ENCODE results near the gene SLC22A15.
"Not testable (repeated sequence)": the region's sequence is repeated elsewhere in the genome, so short reads cannot be mapped to it uniquely, and the experiment has no call there.

SLC22A15 gene

DNA sequence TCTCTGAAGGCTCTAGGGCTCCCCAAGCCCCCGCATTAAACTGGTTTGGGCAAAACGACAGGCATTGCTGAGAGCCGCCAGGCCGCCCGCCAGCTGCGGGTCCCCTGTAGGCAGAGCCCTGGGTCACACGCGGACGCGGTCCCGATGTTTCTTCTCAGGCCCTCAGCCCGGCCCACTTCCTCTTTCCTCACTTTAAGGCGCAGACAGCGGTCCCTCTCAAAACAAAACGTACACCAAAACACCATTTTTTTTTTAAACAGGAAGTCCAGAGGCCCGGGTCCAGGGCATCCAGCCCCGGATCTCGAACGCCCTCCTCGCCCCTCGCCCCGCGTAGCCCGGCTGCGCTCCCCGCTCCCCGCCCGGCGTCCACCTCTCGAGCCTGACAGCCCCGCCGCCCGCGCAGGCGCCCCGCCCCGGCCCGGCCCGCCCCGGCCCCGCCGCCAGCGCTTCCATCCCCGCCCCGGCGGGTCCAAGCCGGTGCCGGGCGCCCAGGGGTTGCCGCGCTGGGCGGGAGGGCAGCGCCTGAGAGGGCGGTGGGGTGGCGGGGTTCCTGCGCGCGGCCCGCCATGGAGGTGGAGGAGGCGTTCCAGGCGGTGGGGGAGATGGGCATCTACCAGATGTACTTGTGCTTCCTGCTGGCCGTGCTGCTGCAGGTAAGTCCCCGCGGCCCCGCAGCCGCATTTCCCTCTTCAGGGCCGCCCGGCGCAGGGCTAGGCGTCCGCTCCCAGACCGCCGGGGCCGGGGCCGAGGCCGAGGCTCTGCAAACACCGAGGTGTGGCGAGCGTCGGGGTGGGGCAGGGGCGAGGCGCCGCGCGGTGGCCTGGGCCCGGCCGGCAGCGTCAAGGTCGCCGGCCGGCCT is at the start of gene SLC22A15:
Gene SLC22A15 (plus strand): TSS at position 452 of the 859 bp plus-strand sequence. CDS start 115 bp downstream, at position 567.
- DNase-seq (ENCODE audit: low read depth) = peak; percentile 40

DNA sequence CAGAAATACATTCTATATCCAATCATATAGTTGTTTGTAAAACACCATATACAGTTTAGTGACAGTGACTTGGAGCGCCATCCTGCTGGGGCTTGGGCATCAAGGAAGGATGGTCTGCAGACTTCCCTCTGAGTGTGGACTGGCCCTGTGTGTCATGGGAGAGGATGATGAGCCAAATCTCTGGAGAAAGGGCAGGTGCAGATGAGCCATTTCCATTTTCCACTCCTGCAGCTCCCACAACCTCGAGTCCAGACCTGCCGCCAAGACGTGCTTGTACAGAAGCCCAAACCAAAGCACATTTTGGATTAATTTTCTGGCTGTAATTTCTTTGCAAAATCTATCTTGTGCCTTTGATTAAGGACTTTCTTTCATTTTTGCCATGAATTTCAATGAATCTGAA is 48.3 kb upstream of the SLC22A15 start:
- DNase-seq (ENCODE audit: low read depth) = no peak

DNA sequence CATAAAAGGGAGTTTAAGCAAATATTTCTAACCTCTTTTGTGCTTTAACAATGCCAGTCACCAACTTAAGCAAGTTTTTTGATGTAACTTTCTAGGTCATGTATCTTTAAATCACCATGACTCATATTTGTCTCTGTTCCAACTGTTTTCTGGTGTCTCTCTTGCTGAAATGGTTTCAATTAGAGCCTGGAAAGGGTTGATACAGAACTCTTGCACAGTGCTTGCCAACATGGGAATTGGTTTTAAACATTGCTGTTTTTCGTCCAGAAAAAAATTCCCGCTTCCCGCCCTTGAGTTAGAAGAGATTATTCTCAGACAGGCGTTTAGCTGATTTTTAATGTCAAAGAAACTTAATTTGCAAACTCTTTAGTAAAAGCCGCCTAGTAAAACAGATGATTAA is 46.4 kb upstream of the SLC22A15 start:
- DNase-seq (ENCODE audit: low read depth) = peak; percentile 73

DNA sequence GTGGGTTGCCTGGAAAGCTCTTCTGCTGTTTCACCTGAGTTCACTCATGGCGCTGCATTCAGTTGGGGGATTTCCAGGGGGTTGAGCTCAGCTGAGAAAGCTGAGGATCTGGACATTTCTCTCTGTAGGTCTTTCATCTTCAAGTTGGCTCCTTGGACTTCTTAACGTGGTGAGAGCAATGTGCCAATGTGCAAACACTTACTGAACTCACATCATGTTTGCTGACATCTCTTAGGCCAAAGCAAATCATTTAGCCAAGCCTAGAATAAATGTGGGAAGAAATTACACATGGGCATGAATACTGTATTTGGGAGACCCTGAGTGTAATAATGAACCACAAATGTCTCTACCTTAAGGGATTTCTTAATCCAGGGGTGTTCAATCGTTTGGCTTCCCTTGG is 42.7 kb upstream of the SLC22A15 start:
- DNase-seq (ENCODE audit: low read depth) = no peak

DNA sequence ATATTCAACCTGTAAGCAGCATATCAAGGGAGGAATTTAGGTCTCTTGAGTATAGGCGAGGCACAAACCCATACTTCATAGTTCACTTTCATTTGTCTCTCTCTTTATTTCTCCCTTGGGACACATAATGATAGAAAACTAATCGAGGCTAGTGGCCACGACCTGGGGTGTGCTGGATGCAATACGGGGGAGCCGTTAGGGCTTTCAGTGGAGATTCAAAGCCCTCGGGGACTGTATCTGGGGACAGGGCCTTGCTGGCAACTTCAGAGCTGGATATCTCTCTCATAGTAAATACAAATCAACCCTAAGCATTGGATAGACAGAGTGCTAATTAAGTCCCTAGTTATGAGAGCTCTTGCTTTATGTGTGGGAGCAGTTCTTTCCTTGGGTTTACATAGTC is 36.9 kb upstream of the SLC22A15 start:
- DNase-seq (ENCODE audit: low read depth) = no peak

DNA sequence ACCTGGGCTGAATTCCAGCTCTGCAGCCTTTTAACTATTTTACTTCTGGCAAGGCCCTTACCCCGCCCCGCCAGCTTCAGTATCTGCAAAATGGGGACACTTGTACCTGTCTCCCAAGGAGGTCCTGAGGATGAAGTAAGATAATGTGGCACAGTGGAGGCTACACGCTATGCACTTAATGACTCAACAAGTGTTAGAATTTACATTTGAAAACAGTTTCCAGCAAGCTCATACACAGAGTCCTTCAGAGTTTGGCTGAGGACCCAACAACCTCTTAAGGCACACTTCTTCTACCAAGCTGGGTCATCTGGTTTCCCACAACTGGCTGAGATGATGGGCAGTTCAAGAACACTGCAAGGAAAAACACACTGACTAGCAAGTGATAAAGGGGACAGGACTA is 30.2 kb upstream of the SLC22A15 start:
- DNase-seq (ENCODE audit: low read depth) = no peak

GRCh38 chr1:115949156-115949555 is 27.2 kb upstream of the SLC22A15 start:
- peak; percentile 29 for DNase-seq (ENCODE audit: low read depth)

DNA sequence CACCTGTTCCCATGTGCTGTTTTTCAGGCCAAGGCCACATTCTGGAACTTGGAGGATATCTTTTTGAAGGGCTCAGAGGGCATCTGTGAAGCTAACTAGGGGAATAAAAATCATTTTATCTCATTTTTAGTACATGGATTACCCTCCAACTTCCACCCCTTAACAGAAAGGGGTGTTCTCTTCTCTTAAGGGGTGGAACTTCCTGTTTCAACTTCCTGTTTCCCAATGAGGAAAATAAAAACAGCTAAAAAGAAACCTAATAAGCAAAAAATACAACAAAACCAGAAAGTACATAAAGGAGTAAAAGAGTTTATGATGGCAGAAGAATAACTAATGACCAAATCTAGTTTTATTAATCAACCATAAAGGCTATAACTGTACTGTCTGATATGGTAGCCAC is 24.8 kb upstream of the SLC22A15 start:
- DNase-seq (ENCODE audit: low read depth) = no peak

- DNase-seq (ENCODE audit: low read depth) = no peak
These were observed 23.8 kb upstream of the SLC22A15 start for GRCh38 chr1:115952547-115952946.

GRCh38 chr1:115953180-115953579 is 23.1 kb upstream of the SLC22A15 start:
- no peak for DNase-seq (ENCODE audit: low read depth)

DNA sequence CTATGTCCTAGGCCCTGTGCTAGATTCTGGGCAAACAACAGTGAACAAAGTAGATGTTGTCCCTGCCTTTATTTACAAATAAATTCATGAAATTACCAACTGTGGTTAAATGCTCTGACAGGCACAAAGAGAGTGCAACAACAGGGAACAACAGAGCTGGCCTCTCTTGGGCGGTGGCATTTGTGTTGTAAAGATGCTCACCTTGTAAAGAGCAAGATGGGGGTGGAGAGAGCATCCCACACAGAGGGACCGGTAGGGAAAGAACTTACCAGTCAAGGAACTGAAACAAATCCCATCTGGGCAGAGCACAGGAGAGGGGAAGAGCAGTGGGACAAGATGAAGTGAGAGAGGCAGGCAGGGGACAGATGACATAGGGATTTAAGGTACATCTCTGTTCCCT is 21.6 kb upstream of the SLC22A15 start:
- no peak for DNase-seq (ENCODE audit: low read depth)

GRCh38 chr1:115955228-115955627 is 21.1 kb upstream of the SLC22A15 start:
- DNase-seq (ENCODE audit: low read depth) = no peak

- DNase-seq (ENCODE audit: low read depth) = no peak
These were observed 17.4 kb upstream of the SLC22A15 start for GRCh38 chr1:115958866-115959265.

- DNase-seq (ENCODE audit: low read depth) = no peak
These were observed 6.8 kb upstream of the SLC22A15 start for GRCh38 chr1:115969509-115969908.

- not testable (repeated sequence) for DNase-seq (ENCODE audit: low read depth)
These were observed 4.5 kb upstream of the SLC22A15 start for GRCh38 chr1:115971778-115972177.

DNA sequence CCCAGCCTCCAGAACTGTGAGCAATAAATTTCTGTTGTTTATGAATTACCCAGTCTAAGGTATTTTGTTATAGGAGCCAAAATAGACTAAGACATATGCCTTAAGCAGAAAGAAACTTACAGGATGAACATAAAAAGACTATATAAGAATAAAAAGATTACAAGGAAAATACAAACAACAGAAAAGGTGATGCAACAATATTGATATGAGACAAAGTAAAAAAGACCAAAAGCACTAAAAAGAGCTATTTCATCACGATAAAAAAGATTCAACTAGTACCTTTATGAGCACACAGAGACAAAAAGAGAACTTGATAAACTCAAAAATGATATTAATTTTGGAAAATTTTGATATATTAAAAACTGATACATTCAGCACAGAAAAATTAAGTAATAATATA is 3.2 kb upstream of the SLC22A15 start:
- DNase-seq (ENCODE audit: low read depth) = no peak

- DNase-seq (ENCODE audit: low read depth) = no peak
These were observed 698 bp upstream of the SLC22A15 start for GRCh38 chr1:115975569-115976061.

- DNase-seq (ENCODE audit: low read depth) = peak; percentile 15
These were observed 697 bp downstream of the SLC22A15 start for GRCh38 chr1:115976921-115977498.

- DNase-seq (ENCODE audit: low read depth) = peak; percentile 80
These were observed 1.4 kb downstream of the SLC22A15 start for GRCh38 chr1:115977499-115978258.

- DNase-seq (ENCODE audit: low read depth) = no peak
These were observed 2.1 kb downstream of the SLC22A15 start for GRCh38 chr1:115978292-115978941.

GRCh38 chr1:115980156-115980555 is 3.8 kb downstream of the SLC22A15 start:
- no peak for DNase-seq (ENCODE audit: low read depth)
